ENCODE data around the gene SPTBN5. TPM values are rescaled to one million over a fixed set of nuclear protein-coding genes. Genes with fewer than 3 reads are reported as not detected.

SPTBN5 gene
- total RNA-seq, 1 donor from 2014 or later, result 6.8 TPM

- DNase-seq (ENCODE audit: extremely low read depth, low read depth, low spot score), result no peak
Observed at GRCh38 chr15:41926185-41927056, 32.6 kb upstream of the SPTBN5 start.

DNA sequence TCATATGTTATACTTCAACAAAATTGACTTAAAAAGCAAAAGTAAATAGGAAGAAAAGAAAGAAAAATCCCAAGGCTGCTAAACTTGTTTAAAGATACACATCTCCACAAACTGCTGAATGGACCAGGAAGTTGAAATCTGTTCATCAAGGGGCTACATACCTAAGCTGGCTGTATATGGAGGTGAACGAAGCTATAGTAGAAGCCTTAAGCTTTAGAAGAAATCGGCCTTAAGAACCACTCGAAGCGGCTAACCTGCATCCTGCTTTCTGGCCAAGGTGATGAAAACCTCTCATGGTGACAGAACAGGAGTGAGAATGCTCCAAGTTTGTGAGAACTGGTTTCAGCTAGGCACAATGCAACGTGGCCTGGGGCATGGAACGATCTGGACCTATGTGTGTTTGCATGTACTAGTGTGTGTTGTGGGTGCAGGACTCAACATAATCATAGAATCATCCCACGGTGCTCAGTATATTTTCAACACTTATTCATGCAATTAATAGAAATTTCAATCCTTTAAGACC, 31.3 kb upstream of the SPTBN5 start:
- DNase-seq (ENCODE audit: extremely low read depth, low read depth, low spot score), result no peak

GRCh38 chr15:41923401-41923997, 29.6 kb upstream of the SPTBN5 start:
- DNase-seq (ENCODE audit: extremely low read depth, low read depth, low spot score), result no peak

DNA sequence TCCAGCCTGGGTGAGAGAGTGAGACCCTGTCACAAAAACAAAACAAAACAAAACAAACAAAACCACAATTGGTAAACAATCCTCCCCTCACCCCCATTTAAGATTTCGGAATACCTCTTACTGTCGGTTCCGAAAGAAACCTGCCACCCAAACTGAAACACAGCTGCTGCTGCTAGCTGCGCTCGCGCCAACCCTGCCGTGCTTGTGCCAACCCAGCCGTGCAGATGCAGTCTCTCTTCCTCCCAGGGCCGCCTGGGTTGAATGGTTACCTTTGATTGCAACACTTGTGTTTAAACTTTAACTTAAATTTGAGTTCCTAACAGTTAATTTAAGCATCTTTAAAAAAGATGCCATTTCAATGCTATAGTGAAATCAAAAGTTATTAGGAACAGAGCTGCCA, 28.5 kb upstream of the SPTBN5 start:
- no peak for DNase-seq (ENCODE audit: extremely low read depth, low read depth, low spot score)

- no peak for DNase-seq (ENCODE audit: extremely low read depth, low read depth, low spot score)
Observed at GRCh38 chr15:41921639-41922038, 27.8 kb upstream of the SPTBN5 start.

DNA sequence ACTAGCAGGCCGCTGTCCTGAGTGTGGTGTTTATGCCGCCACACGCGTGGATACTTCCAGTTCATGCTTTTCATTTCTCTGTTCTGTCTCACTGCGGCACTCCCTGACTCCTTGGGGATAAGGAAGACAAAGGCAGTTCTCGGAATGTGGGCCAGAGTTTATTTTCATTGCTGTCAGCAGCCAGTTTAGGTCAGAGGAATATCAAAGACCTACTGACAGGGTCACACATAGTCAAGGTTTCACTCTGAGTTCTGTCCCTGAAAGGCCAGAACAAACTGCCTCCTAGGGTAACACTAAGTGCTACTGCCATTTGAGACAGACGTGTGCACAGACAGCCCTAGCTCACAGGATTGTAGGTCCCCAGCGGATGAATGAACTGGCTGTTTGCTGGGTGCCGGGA, 27.3 kb upstream of the SPTBN5 start:
- DNase-seq (ENCODE audit: extremely low read depth, low read depth, low spot score), result no peak

DNA sequence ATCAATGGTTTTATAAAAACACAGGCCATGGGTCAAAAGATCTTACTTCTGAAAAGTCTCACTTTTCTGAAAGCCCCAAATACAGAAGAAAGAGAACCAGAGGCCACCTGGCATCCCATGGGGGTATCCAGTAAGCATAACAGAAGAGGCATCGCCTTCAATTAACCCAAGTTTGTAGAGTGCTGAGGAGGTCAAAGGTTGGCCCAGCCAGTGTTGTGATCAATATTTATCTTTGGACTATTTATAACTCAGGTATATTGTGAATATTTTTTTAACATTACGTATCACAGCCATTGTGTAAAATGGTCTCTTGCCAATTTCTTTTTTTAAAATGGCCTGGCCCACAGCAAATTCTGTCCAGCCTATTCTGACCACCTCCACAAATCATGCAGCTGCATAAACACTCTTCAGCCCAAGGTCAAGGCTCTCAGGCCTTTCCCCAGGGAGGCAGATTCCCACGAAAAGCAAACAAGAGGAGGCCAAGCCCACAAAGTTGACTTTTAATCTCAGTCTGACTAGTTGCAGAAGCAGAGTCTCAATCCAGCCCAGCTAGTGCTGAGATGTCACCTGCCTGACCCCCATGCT, 26.2 kb upstream of the SPTBN5 start:
- no peak for DNase-seq (ENCODE audit: extremely low read depth, low read depth, low spot score)

DNA sequence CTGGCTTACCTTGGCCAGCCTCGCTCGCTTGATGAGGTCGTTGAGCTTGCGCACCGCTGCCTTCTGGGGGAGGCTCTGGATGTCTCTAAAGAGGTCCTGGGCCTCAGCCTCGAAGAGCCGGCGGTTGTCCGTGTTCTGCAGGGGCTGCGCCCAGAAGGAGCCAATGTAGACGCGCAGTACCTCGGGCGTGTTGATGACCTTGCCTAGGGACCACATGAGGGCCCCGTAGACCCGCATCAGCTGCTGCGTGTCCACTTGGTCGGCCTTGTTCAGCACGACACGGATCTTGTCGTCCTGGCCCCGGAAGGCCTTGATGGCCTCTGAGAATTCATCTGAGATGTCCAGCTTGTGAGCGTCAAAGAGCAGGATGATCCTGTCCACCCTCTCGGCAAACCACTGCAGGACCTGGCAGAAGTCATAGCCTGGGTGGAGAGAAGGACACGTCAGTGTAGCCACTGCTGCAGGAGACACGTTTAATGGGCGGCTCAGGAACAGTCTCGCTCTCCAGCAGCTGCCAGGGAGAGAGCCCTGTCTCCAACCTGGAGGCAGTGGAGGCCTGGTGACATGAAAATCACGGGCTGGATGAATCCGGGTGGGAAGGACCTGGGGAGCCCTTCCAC, 25.5 kb upstream of the SPTBN5 start:
- no peak for DNase-seq (ENCODE audit: extremely low read depth, low read depth, low spot score)

DNA sequence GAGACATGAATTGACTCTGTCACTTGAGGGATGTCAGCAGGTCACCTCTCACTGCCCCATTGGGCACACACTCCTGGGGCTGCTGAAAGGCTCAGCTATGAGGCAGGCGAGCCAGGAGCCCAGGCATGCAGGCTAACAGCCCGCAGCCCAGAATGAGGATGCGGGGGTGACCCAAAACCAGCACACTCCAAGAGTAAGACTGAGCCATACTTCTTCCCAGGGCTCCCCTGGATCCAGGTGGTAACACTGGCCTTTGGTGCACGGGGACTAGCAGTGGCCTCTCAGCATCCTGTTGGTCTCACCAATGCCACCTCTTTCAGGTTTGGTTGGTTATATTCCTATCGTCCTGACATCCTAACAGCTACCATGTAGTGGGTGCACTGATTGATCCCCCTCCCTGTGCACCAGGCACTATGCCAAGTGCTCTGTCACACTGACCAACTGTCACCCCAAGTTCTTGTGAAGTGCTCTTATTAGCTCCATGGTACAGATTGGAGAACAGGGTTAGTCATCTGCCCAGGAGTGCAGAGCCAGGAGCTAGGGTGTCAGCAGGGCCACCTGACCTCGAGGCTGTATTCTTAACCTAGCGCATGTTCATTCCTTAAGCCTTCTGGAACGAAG, 24.8 kb upstream of the SPTBN5 start:
- DNase-seq (ENCODE audit: extremely low read depth, low read depth, low spot score), result no peak

DNA sequence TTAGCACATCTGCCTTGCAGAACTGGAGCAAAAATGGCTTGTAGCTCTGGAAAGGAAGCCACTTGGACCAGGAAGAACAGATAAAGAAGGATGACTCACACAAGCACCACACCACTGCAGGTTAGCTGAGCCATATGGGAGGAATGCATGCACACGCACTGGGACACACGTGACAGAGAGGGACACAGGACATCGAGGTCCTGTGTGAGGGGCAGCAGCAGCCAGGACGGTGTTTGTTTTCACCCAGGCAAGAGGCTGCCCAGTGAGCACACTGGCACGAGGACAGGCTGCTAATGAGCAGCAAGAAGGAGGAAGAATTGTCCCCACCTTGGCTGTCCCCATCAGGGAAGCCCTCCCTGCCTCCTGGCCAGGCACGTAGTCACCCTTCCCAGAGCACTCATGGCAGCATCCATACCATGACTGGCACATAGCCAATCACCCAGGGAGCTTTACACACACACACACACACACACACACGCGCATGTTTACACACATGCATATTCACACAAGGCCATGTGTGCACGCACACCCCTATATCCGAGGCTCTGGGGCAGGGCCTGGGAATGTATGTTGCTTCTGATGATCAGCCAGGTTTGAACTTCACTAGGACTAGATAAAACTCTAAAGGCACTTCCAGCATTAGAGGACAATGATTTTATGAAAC, 24.0 kb upstream of the SPTBN5 start:
- DNase-seq (ENCODE audit: extremely low read depth, low read depth, low spot score), result no peak

DNA sequence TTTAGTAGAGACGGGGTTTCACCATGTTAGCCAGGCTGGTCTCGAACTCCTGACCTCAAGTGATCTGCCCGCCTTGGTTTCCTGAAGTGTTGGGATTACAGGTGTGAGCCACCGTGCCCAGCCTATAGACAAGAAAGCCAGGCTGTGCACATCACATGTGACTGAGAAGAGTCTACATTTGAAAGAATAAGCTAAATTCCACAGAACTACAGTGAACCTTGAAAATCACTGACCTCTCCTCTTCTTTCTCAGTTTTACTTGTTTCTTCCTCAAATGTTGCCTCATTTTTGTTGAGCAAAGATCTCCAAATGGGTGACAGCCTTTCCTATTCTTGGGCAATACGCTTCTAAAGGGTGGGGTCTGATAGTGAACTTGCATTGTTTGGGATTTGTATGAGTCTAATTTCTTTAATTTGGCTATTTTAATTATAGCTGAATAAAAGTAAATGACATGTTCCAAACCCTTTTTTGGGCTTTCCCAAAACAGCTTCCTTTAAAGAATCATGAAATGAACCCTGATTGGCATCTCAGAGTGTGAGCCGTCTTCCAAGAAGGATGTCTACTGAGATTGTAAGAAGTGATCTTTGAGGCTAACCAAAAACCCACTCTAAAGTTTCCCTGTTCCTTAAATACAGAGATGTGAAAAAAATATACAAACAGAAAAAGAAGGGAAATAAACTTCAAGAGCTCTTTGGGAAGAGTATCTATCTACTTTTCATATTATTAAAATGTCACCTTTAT, 21.6 kb upstream of the SPTBN5 start:
- DNase-seq (ENCODE audit: extremely low read depth, low read depth, low spot score), result no peak

GRCh38 chr15:41914411-41914810, 20.6 kb upstream of the SPTBN5 start:
- DNase-seq (ENCODE audit: extremely low read depth, low read depth, low spot score), result no peak

- no peak for DNase-seq (ENCODE audit: extremely low read depth, low read depth, low spot score)
Observed at GRCh38 chr15:41913256-41913655, 19.4 kb upstream of the SPTBN5 start.

GRCh38 chr15:41911691-41912345, 18.0 kb upstream of the SPTBN5 start:
- no peak for DNase-seq (ENCODE audit: extremely low read depth, low read depth, low spot score)

- DNase-seq (ENCODE audit: extremely low read depth, low read depth, low spot score), result no peak
Observed at GRCh38 chr15:41908736-41909461, 15.0 kb upstream of the SPTBN5 start.

DNA sequence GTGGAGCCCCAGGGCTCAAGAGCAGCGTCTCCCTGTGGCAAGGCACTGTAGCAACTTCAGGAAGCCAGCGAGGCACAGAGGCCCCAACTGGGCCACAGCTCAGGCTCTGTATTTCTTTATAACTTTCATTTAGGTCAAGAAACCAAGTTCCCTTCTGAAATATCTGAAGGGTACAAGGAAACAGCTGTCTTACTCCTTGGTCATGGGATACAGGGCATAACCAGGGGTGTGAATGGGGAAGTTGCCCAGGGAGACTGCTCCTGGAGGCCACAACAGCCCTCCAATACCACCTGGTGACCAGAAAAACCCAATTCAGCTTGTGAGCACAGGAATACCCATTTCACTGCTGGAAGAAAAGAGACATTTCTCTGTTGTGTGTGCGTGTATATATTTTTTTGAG, 13.3 kb upstream of the SPTBN5 start:
- no peak for DNase-seq (ENCODE audit: extremely low read depth, low read depth, low spot score)

DNA sequence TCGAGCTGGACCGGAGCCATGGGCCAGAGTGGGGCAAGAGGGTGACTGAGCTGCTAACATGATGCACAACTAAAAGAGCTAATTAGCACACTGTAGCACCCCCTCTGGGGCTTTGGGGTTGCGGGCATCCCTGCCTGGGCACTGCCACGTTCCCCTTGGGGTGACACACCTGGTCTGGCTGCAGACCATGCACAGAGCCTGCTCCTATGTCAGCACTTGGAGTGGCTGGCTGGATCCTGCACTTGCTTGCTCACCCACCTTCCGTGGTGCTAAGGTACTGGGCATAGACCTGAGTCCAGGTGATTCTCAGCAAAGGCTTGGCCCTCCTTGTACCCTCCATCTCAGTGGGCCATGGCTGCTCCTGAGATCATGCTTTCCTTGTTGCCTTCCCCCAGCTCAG, 12.8 kb upstream of the SPTBN5 start:
- DNase-seq (ENCODE audit: extremely low read depth, low read depth, low spot score), result no peak

DNA sequence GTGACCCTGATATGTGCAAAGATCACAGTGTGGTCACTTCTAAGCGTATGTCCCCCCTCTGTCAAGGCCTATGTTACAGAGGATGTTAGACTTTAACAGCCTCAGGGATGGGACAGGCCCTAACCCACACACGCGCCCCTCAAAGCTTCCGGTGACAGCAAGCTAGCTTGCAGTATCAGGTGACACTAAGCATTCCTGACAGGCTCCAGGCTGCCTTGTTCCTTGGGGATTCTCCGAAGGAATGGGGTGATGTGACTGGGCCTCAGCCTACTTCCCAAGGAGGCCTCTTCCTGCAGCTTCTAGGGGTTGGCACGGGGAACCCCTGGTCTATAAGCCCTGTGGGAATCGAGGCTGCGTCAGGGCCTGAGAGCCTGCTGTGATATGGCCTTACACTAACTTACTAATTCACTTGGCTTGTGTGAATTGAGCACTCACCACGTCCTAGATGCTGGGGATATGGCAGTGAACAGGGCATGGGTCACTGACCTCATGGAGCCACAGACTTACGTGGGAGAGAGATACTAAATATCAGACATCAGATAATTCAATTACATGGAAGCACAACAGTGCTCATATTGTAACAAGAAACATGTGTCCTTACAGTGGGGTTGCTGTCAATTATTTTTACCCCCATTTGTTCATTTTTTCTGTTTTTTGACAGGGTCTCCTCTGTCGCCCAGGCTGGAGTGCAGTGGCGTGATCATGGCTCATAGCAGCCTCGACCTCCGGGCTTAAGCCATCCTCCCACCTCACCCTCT, 11.4 kb upstream of the SPTBN5 start:
- no peak for DNase-seq (ENCODE audit: extremely low read depth, low read depth, low spot score)
